IPS DF 6.9 (cell line): ENCODE results near the gene MVB12B.

Source experiments
- DNase-seq: peaks from one replicate; pipeline ENCODE4 v3.0.0-alpha.2; 2013; ENCODE audit warnings: low read depth, low spot score
- H3K27ac ChIP-seq: one replicate; pipeline ENCODE4 v1.5.1; 2013; ENCODE audit warnings: low read length, control low read depth
- H3K27me3 ChIP-seq: 2 replicates; pipeline ENCODE4 v1.6.1; 2013; ENCODE audit warnings: mild to moderate bottlenecking, low read length; ENCODE audit not compliant: control insufficient read depth, insufficient read depth
- H3K36me3 ChIP-seq: 2 replicates; pipeline ENCODE4 v1.6.1; 2013; ENCODE audit warnings: low read length; ENCODE audit not compliant: control insufficient read depth, insufficient read depth
- H3K4me1 ChIP-seq: 2 replicates; pipeline ENCODE4 v1.6.1; 2013; ENCODE audit warnings: low read length; ENCODE audit not compliant: control insufficient read depth, insufficient read depth
- H3K4me3 ChIP-seq: 2 replicates; pipeline ENCODE4 v1.5.1; 2013; ENCODE audit warnings: mild to moderate bottlenecking, low read length
- H3K9me3 ChIP-seq: 2 replicates; pipeline ENCODE4 v1.6.1; 2013; ENCODE audit warnings: low read length, inconsistent platforms; ENCODE audit not compliant: control insufficient read depth, insufficient read depth
- WGBS: extraction: QIAGEN DNeasy Blood & Tissue Kit; methylation state at CpG from one replicate; pipeline ENCODE4 v1.1.7; 2013; ENCODE audit warnings: mixed read lengths, missing lambda C conversion rate; ENCODE audit not compliant: insufficient read length, insufficient coverage; 5-methylcytosine and 5-hydroxymethylcytosine counted together

MVB12B gene

DNA sequence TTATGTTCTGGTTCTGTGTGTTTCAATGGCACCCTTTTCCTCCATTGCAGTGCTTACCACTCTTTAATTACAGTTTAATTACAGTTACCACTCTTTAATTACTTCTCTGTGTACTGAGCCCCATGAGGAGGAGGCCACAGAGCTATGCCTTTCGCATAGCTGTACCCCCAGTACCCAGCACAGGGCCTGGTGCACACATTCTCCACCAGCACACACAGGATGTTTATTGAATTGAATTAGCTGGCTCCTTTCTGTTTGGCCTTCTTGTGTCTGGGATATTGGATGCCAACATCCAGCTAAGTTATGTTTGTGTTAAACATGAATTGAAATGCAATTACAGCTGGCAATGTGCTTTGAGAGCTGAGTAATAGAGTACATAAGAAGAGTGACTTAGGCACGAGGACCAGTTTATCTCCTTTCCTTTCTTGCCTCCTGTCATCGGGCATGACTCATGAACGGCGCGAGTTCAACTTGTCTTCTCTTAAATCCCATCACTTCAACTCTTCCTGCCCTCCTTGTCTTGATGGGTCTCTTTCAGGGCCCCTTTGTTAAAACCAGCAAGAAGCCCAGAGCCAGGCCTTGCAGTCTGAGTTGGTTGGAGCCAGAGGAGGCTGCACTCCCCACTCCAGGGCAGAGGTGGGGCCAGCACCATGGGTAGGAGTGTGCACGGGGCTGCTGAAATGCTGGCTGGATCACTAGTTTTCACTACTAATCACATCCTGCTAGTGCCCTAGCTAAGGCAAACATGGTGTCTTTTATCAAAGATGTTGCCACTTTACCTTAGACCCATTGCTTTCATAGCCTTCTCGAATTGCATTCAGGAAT is 37.4 kb downstream of the MVB12B start:
- Histone ChIP-seq H3K9me3 (no peaks in the 10 kb centered on the region), H3K4me1 (no peaks in the 10 kb centered on the region), H3K27ac (no peak overlapping the region), H3K27me3 (no peaks in the 10 kb centered on the region), H3K4me3 (no peak overlapping the region), H3K36me3 (no peaks in the 10 kb centered on the region)
- no peak for DNase-seq
- WGBS = no CpG with 5 or more reads among the region's 8 CpGs

- no peaks in the 10 kb centered on the region for H3K27me3 ChIP-seq
- no peaks in the 10 kb centered on the region for H3K9me3 ChIP-seq
- no peaks in the 10 kb centered on the region for H3K4me1 ChIP-seq
- DNase-seq = no peak
- WGBS = no CpG with 5 or more reads among the region's 3 CpGs
- no peak overlapping the region for H3K27ac ChIP-seq
- H3K36me3 ChIP-seq = no peaks in the 10 kb centered on the region
- H3K4me3 ChIP-seq = no peak overlapping the region
Measured at GRCh38 chr9:126365780-126366179, 39.2 kb downstream of the MVB12B start.

GRCh38 chr9:126366366-126367011 is 39.9 kb downstream of the MVB12B start:
- Histone ChIP-seq H3K4me1 (0 out of 2 replicates have a peak, but pooled peaks cover 2% of the 10 kb centered on the region), H3K27me3 (no peaks in the 10 kb centered on the region)
- DNase-seq = no peak

DNA sequence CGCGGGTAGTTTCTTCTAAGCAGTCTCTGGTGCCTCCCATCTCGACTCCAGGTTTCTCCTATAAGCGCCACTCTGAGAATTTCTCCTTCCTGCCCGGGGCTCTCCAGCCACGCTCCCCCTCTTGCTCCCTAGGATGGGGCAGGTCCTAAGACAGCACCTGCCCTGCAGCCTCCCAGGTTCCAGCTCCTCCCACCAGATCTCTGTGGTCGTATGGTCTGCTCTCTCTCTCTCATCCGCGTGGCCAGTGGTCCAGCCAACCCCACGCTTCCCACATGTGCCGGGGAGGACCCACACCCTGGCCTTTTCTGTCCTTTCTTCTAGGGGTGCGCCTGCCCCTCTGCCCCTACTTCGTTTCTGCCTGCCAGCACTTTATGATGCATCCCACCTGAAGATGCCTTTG is 40.5 kb downstream of the MVB12B start:
- H3K4me3 ChIP-seq = no peak overlapping the region
- WGBS = no CpG with 5 or more reads among the region's 13 CpGs
- H3K4me1 ChIP-seq = 0 out of 2 replicates have a peak, but pooled peaks cover 2% of the 10 kb centered on the region
- no peaks in the 10 kb centered on the region for H3K27me3 ChIP-seq
- no peaks in the 10 kb centered on the region for H3K36me3 ChIP-seq
- H3K27ac ChIP-seq = no peak overlapping the region
- no peaks in the 10 kb centered on the region for H3K9me3 ChIP-seq
- DNase-seq = no peak

More at GRCh38 chr9:126366366-126367011, 39.9 kb downstream of the MVB12B start:
- no peak overlapping the region for H3K27ac ChIP-seq
- no peak overlapping the region for H3K4me3 ChIP-seq
- H3K9me3 ChIP-seq = no peaks in the 10 kb centered on the region
- WGBS = no CpG with 5 or more reads among the region's 13 CpGs
- no peaks in the 10 kb centered on the region for H3K36me3 ChIP-seq

- 0 out of 2 replicates have a peak, but pooled peaks cover 2% of the 10 kb centered on the region for H3K4me1 ChIP-seq
- no peak overlapping the region for H3K4me3 ChIP-seq
- H3K27ac ChIP-seq = no peak overlapping the region
- DNase-seq = no peak
- no peaks in the 10 kb centered on the region for H3K9me3 ChIP-seq
- no CpG with 5 or more reads among the region's 3 CpGs for WGBS
- H3K36me3 ChIP-seq = no peaks in the 10 kb centered on the region
- no peaks in the 10 kb centered on the region for H3K27me3 ChIP-seq
Measured at GRCh38 chr9:126367616-126368015, 41.0 kb downstream of the MVB12B start.

DNA sequence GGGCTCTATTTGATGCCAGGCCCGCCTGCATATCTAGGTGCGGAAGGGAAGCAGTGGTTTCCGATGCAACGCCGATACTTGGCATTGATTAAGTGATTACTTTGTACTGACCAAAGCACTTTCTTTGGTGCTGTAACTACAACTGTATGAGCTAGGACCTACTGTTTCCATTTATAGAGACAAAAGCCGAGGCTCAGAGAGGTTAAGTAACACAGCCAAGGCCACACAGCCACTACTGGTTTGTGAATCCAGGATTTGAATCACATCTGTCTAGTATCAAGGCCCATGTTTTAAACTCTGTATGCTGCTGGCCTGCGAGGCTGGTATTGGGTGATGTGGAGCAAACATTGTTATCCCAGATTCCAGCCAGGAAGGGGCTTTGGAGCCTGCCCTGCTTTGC is 41.4 kb downstream of the MVB12B start:
- WGBS = no CpG with 5 or more reads among the region's 7 CpGs

GRCh38 chr9:126371007-126371870 is 44.6 kb downstream of the MVB12B start:
- H3K27ac ChIP-seq = no peak overlapping the region
- no peaks in the 10 kb centered on the region for H3K36me3 ChIP-seq
- H3K9me3 ChIP-seq = no peaks in the 10 kb centered on the region
- H3K4me3 ChIP-seq = no peak overlapping the region
- H3K27me3 ChIP-seq = no peaks in the 10 kb centered on the region
- no CpG with 5 or more reads among the region's 17 CpGs for whole genome bisulfite sequencing
- H3K4me1 ChIP-seq = 0 out of 2 replicates have a peak, but pooled peaks cover 2% of the 10 kb centered on the region
- no peak for DNase-seq

More for the DNA sequence above, 41.4 kb downstream of the MVB12B start:
- DNase-seq = no peak
- no peaks in the 10 kb centered on the region for H3K9me3 ChIP-seq
- no peaks in the 10 kb centered on the region for H3K27me3 ChIP-seq
- H3K27ac ChIP-seq = no peak overlapping the region
- no peaks in the 10 kb centered on the region for H3K36me3 ChIP-seq
- H3K4me3 ChIP-seq = no peak overlapping the region
- H3K4me1 ChIP-seq = 0 out of 2 replicates have a peak, but pooled peaks cover 2% of the 10 kb centered on the region

GRCh38 chr9:126372716-126373115 is 46.1 kb downstream of the MVB12B start:
- Histone ChIP-seq H3K36me3 (no peaks in the 10 kb centered on the region), H3K27me3 (no peaks in the 10 kb centered on the region), H3K9me3 (no peaks in the 10 kb centered on the region), H3K4me1 (peaks cover 4% of the 10 kb centered on the region; the same call in 1 of the 2 replicates), H3K27ac (no peak overlapping the region), H3K4me3 (no peak overlapping the region)
- DNase-seq = no peak
- WGBS = no CpG with 5 or more reads among the region's 6 CpGs

DNA sequence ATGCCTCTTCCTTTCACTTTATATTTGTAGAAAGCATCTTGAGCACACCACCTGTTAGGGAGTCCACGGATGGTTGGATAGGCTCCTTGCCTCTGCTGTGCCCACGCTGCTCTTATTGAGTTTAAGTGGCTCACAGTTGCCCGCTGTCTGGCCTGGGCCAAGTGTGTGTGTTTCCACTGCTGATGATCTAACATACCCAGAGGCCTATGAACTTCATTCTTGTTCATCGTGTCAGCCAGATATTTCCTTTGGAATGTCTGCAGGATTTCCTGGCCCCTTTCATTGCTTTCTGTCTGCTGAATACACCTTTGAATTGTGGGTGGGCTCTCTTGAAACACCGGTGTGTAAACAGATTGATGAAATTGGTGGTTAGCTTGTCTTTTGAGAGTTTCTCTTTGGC is 46.6 kb downstream of the MVB12B start:
- no CpG with 5 or more reads among the region's 5 CpGs for WGBS
- DNase-seq = no peak
- peaks cover 4% of the 10 kb centered on the region; the same call in 1 of the 2 replicates for H3K4me1 ChIP-seq

DNA sequence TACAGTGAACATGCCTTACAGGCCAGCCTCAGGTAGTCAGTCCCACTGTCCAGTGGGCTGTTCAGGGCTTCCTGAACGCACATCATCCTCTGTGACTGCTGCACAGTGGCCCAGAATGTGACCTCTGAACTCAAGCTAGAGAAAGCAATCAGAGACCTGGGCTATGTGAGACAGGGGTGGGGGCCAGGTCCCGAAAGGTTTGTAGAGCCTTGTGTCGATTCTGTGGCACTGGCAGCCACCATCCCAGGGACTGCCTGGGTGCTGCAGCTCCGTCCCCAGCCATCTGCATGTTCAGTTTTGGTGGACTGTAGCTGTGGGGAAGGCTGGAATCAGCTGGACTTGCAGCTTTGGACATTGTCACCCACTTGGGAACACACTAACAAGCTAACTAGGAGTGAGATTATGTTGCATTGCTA is 47.7 kb downstream of the MVB12B start:
- WGBS = no CpG with 5 or more reads among the region's 4 CpGs
- Histone ChIP-seq H3K36me3 (no peaks in the 10 kb centered on the region), H3K9me3 (no peaks in the 10 kb centered on the region), H3K27ac (no peak overlapping the region), H3K4me3 (no peak overlapping the region; the same call in 1 of the 2 replicates), H3K4me1 (peaks cover 4% of the 10 kb centered on the region; the same call in 1 of the 2 replicates), H3K27me3 (no peaks in the 10 kb centered on the region)
- DNase-seq = no peak

More for the DNA sequence above, 46.6 kb downstream of the MVB12B start:
- no peaks in the 10 kb centered on the region for H3K9me3 ChIP-seq
- H3K4me3 ChIP-seq = no peak overlapping the region
- H3K27ac ChIP-seq = no peak overlapping the region
- H3K27me3 ChIP-seq = no peaks in the 10 kb centered on the region
- no peaks in the 10 kb centered on the region for H3K36me3 ChIP-seq
